Astrocyte (in vitro differentiated cells and primary cell): ENCODE measurements around the gene LPXN.

Experiments
- CTCF ChIP-seq: IDR thresholded peaks from 2 replicates; pipeline ENCODE4 v1.5.1; 2011; ENCODE audit warnings: low read depth, mild to moderate bottlenecking, inconsistent platforms, low read length, moderate library complexity; ENCODE audit not compliant: insufficient read depth
- EZH2 ChIP-seq: IDR thresholded peaks from 2 replicates; pipeline ENCODE4 v1.6.1; 2012; ENCODE audit warnings: mild to moderate bottlenecking, low read length, inconsistent platforms; ENCODE audit not compliant: insufficient read depth

GRCh38 chr11:58606930-58607714 lies 31.5 kb upstream of the LPXN start:
- TF ChIP-seq CTCF (no peak), EZH2 (no peak)
